ENCODE measurements around the gene SIGLECL1.

DNA sequence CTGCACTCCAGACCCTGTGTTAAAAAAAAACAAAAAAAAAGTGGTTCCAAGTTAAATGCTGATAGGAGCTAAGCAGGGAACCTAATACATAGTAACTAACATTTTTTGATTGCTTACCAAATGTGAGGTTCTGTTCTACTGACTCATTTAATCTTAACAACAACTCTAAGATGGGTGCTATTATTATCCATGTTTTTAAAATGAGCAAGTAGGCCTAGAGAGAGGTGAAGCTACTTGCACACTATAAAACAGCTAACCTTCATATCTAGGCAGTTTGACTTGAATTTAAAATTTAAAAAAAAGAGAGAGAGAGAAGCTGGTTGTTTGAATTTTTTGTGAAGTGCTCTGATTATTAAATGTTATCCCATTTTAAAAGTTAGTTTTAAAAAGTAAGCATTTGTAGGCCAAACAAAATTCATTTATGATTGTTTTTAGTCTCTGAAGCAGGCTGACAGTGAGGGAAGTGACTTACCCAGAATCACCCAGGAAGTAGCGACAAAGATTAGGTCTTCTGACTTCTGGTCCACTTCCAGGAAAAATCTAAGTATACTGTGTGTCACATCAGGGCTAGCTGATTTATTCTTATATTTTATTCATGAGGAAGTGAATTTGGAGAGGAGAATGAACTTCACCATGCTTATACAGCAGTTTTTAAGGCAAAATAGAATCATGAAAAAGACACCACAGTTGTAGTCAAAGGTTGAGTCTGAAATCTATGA is 2.4 kb downstream of the SIGLECL1 start:
- TF ChIP-seq, protein P1, sequence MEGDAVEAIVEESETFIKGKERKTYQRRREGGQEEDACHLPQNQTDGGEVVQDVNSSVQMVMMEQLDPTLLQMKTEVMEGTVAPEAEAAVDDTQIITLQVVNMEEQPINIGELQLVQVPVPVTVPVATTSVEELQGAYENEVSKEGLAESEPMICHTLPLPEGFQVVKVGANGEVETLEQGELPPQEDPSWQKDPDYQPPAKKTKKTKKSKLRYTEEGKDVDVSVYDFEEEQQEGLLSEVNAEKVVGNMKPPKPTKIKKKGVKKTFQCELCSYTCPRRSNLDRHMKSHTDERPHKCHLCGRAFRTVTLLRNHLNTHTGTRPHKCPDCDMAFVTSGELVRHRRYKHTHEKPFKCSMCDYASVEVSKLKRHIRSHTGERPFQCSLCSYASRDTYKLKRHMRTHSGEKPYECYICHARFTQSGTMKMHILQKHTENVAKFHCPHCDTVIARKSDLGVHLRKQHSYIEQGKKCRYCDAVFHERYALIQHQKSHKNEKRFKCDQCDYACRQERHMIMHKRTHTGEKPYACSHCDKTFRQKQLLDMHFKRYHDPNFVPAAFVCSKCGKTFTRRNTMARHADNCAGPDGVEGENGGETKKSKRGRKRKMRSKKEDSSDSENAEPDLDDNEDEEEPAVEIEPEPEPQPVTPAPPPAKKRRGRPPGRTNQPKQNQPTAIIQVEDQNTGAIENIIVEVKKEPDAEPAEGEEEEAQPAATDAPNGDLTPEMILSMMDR (IDR thresholded peaks at IDR 0.05; ENCODE audit: insufficient read depth, low read depth, low read length), result no peak
- no peak for TF ChIP-seq EZH2 (IDR thresholded peaks at IDR 0.05; ENCODE audit: insufficient read depth, low read length)
